HEK293 (cell line): ENCODE data around the gene TMEM174.
A peak's percentile ranks its signal among the peaks of the same experiment; 100 is the strongest.

ENCODE experiments used
- FEZF1 ChIP-seq: fragments of 450-650 bp; formaldehyde crosslinking; IDR thresholded peaks from 2 replicates; pipeline ENCODE4 v1.5.1; 2016; ENCODE audit warnings: missing biosample characterization, missing genetic modification characterization
- HOXD13 ChIP-seq: sonication (generic); formaldehyde crosslinking; IDR thresholded peaks from 2 replicates; pipeline ENCODE4 v1.8.0; 2022; ENCODE audit warnings: missing genetic modification reagents, borderline replicate concordance
- OSR2 ChIP-seq: fragments of 450-650 bp; formaldehyde crosslinking; IDR thresholded peaks from 2 replicates; pipeline ENCODE4 v1.5.1; 2016; ENCODE audit warnings: missing biosample characterization, missing genetic modification characterization
- SCRT2 ChIP-seq: fragments of 450-650 bp; formaldehyde crosslinking; IDR thresholded peaks from 2 replicates; pipeline ENCODE4 v1.5.1; 2016; ENCODE audit warnings: missing biosample characterization, missing genetic modification characterization
- ZBTB17 ChIP-seq: fragments of 450-650 bp; formaldehyde crosslinking; IDR thresholded peaks from 2 replicates; pipeline ENCODE4 v1.5.1; 2016; ENCODE audit warnings: missing biosample characterization, missing genetic modification characterization
- ZNF112 ChIP-seq: fragments of 450-650 bp; formaldehyde crosslinking; IDR thresholded peaks from 2 replicates; pipeline ENCODE4 v1.5.0; 2017; ENCODE audit warnings: missing biosample characterization, missing genetic modification characterization
- ZNF133 ChIP-seq: fragments of 450-650 bp; formaldehyde crosslinking; IDR thresholded peaks from 2 replicates; pipeline ENCODE4 v1.5.1; 2016; ENCODE audit warnings: missing biosample characterization, missing genetic modification characterization
- ZNF175 ChIP-seq: fragments of 450-650 bp; formaldehyde crosslinking; IDR thresholded peaks from 2 replicates; pipeline ENCODE4 v1.5.1; 2016; ENCODE audit warnings: missing biosample characterization, missing genetic modification characterization
- ZNF18 ChIP-seq: fragments of 450-650 bp; formaldehyde crosslinking; IDR thresholded peaks from 2 replicates; pipeline ENCODE4 v1.5.1; 2016; ENCODE audit warnings: missing biosample characterization, missing genetic modification characterization
- ZNF202 ChIP-seq: fragments of 450-650 bp; formaldehyde crosslinking; IDR thresholded peaks from 2 replicates; pipeline ENCODE4 v1.5.1; 2016; ENCODE audit warnings: missing biosample characterization, missing genetic modification characterization, borderline replicate concordance
- ZNF354C ChIP-seq: fragments of 450-650 bp; formaldehyde crosslinking; IDR thresholded peaks from 2 replicates; pipeline ENCODE4 v1.5.1; 2016; ENCODE audit warnings: missing biosample characterization, missing genetic modification characterization, low read depth, borderline replicate concordance
- ZNF366 ChIP-seq: fragments of 450-650 bp; formaldehyde crosslinking; conservative IDR thresholded peaks from 2 replicates; pipeline ENCODE4 v1.5.1; 2016; ENCODE audit warnings: missing biosample characterization, missing genetic modification characterization
- ZNF391 ChIP-seq: fragments of 450-650 bp; formaldehyde crosslinking; IDR thresholded peaks from 2 replicates; pipeline ENCODE4 v1.5.1; 2016; ENCODE audit warnings: low read depth, missing biosample characterization, missing genetic modification characterization, borderline replicate concordance
- ZNF426 ChIP-seq: fragments of 450-650 bp; formaldehyde crosslinking; IDR thresholded peaks from 2 replicates; pipeline ENCODE4 v1.5.1; 2017; ENCODE audit warnings: missing biosample characterization, missing genetic modification characterization, mild to moderate bottlenecking, inconsistent platforms, moderate library complexity
- ZNF473 ChIP-seq: fragments of 450-650 bp; formaldehyde crosslinking; IDR thresholded peaks from 2 replicates; pipeline ENCODE4 v1.5.1; 2017; ENCODE audit warnings: missing biosample characterization, missing genetic modification characterization
- ZNF513 ChIP-seq: fragments of 450-650 bp; IDR thresholded peaks from 2 replicates; pipeline ENCODE4 v1.5.1; 2018; ENCODE audit warnings: missing biosample characterization, missing genetic modification characterization
- ZNF521 ChIP-seq: fragments of 450-650 bp; formaldehyde crosslinking; IDR thresholded peaks from 2 replicates; pipeline ENCODE4 v1.5.1; 2017; ENCODE audit warnings: missing biosample characterization, mild to moderate bottlenecking, missing genetic modification characterization
- ZNF530 ChIP-seq: fragments of 450-650 bp; formaldehyde crosslinking; IDR thresholded peaks from 2 replicates; pipeline ENCODE4 v1.5.1; 2016; ENCODE audit warnings: low read depth, missing biosample characterization, missing genetic modification characterization
- ZNF544 ChIP-seq: fragments of 450-650 bp; formaldehyde crosslinking; IDR thresholded peaks from 2 replicates; pipeline ENCODE4 v1.5.0; 2017; ENCODE audit warnings: missing biosample characterization, missing genetic modification characterization
- ZNF610 ChIP-seq: fragments of 450-650 bp; formaldehyde crosslinking; IDR thresholded peaks from 2 replicates; pipeline ENCODE4 v1.5.1; 2016; ENCODE audit warnings: missing biosample characterization, missing genetic modification characterization, borderline replicate concordance
- ZNF623 ChIP-seq: fragments of 450-650 bp; formaldehyde crosslinking; IDR thresholded peaks from 2 replicates; pipeline ENCODE4 v1.5.1; 2016; ENCODE audit warnings: missing biosample characterization, missing genetic modification characterization
- ZNF664 ChIP-seq: fragments of 450-650 bp; formaldehyde crosslinking; IDR thresholded peaks from 2 replicates; pipeline ENCODE4 v1.5.1; 2016; ENCODE audit warnings: missing biosample characterization, missing genetic modification characterization
- ZNF707 ChIP-seq: fragments of 450-650 bp; formaldehyde crosslinking; IDR thresholded peaks from 2 replicates; pipeline ENCODE4 v1.5.1; 2016; ENCODE audit warnings: missing biosample characterization, missing genetic modification characterization
- ZNF776 ChIP-seq: fragments of 450-650 bp; formaldehyde crosslinking; IDR thresholded peaks from 2 replicates; pipeline ENCODE4 v1.5.0; 2017; ENCODE audit warnings: missing biosample characterization, missing genetic modification characterization, borderline replicate concordance
- ZSCAN18 ChIP-seq: fragments of 450-650 bp; formaldehyde crosslinking; IDR thresholded peaks from 2 replicates; pipeline ENCODE4 v1.5.1; 2016; ENCODE audit warnings: missing biosample characterization, missing genetic modification characterization
- ZSCAN5A ChIP-seq: fragments of 450-650 bp; formaldehyde crosslinking; IDR thresholded peaks from 2 replicates; pipeline ENCODE4 v1.5.1; 2016; ENCODE audit warnings: missing biosample characterization, missing genetic modification characterization
- TF ChIP-seq, protein P1 (sequence below): fragments of 450-650 bp; formaldehyde crosslinking; IDR thresholded peaks from 2 replicates; pipeline ENCODE4 v1.5.1; 2016; ENCODE audit warnings: missing biosample characterization, missing genetic modification characterization
- TF ChIP-seq, protein P2 (sequence below): fragments of 450-650 bp; formaldehyde crosslinking; IDR thresholded peaks from 2 replicates; pipeline ENCODE4; 2016; ENCODE audit warnings: missing biosample characterization, missing genetic modification characterization
- TF ChIP-seq, protein P3 (sequence below): fragments of 450-650 bp; formaldehyde crosslinking; IDR thresholded peaks from 2 replicates; pipeline ENCODE4 v1.5.1; 2017; ENCODE audit warnings: missing biosample characterization, mild to moderate bottlenecking, missing genetic modification characterization, moderate library complexity
- TF ChIP-seq, protein P4 (sequence below): fragments of 450-650 bp; formaldehyde crosslinking; optimal IDR thresholded peaks from 2 replicates; pipeline ENCODE3; 2016; ENCODE audit warnings: missing biosample characterization, mild to moderate bottlenecking, missing genetic modification characterization

TMEM174 gene

GRCh38 chr5:73204733-73205132 lies 31.7 kb downstream of the TMEM174 start (continued):
- no peak for TF ChIP-seq SCRT2
- no peak for TF ChIP-seq ZNF664
- no peak for TF ChIP-seq ZNF530 (tag by site-specific recombination)
- TF ChIP-seq ZNF366 (tag by site-specific recombination): no peak
- no peak for TF ChIP-seq ZNF707
- TF ChIP-seq, protein P1, sequence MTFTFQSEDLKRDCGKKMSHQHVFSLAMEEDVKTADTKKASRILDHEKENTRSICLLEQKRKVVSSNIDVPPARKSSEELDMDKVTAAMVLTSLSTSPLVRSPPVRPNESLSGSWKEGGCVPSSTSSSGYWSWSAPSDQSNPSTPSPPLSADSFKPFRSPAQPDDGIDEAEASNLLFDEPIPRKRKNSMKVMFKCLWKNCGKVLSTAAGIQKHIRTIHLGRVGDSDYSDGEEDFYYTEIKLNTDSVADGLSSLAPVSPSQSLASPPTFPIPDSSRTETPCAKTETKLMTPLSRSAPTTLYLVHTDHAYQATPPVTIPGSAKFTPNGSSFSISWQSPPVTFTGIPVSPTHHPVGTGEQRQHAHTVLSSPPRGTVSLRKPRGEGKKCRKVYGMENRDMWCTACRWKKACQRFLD: no peak
- TF ChIP-seq ZNF610 (tag by site-specific recombination): no peak
- TF ChIP-seq HOXD13 (CRISPR knock-in tag): no peak
- TF ChIP-seq ZBTB17: no peak
- no peak for TF ChIP-seq OSR2 (tag by site-specific recombination)
- TF ChIP-seq ZNF354C: no peak
- TF ChIP-seq ZNF133 (tag by site-specific recombination): 0 out of 2 replicates have a peak, but pooled peaks have one; percentile 26
- TF ChIP-seq ZNF776 (tag by site-specific recombination): 0 out of 2 replicates have a peak, but pooled peaks have one; percentile 41
- TF ChIP-seq, protein P2, sequence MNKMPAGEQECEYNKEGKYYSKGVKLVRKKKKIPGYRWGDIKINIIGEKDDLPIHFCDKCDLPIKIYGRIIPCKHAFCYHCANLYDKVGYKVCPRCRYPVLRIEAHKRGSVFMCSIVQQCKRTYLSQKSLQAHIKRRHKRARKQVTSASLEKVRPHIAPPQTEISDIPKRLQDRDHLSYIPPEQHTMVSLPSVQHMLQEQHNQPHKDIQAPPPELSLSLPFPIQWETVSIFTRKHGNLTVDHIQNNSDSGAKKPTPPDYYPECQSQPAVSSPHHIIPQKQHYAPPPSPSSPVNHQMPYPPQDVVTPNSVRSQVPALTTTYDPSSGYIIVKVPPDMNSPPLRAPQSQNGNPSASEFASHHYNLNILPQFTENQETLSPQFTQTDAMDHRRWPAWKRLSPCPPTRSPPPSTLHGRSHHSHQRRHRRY (tag by site-specific recombination): 0 out of 2 replicates have a peak, but pooled peaks have one; percentile 16
- no peak for TF ChIP-seq ZNF202 (tag by site-specific recombination)
- TF ChIP-seq ZNF521 (tag by site-specific recombination): no peak
- TF ChIP-seq FEZF1 (tag by site-specific recombination): no peak
- TF ChIP-seq ZNF623 (tag by site-specific recombination): no peak
- 0 out of 2 replicates have a peak, but pooled peaks have one; percentile 56 for TF ChIP-seq ZNF473 (tag by site-specific recombination)
- TF ChIP-seq ZNF112: no peak
- TF ChIP-seq ZNF426: no peak
- no peak for TF ChIP-seq ZNF513
- no peak for TF ChIP-seq ZSCAN18 (tag by site-specific recombination)
- no peak for TF ChIP-seq ZNF175 (tag by site-specific recombination)
- no peak for TF ChIP-seq ZNF18 (tag by site-specific recombination)
- TF ChIP-seq, protein P3, sequence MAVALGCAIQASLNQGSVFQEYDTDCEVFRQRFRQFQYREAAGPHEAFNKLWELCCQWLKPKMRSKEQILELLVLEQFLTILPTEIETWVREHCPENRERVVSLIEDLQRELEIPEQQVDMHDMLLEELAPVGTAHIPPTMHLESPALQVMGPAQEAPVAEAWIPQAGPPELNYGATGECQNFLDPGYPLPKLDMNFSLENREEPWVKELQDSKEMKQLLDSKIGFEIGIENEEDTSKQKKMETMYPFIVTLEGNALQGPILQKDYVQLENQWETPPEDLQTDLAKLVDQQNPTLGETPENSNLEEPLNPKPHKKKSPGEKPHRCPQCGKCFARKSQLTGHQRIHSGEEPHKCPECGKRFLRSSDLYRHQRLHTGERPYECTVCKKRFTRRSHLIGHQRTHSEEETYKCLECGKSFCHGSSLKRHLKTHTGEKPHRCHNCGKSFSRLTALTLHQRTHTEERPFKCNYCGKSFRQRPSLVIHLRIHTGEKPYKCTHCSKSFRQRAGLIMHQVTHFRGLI (tag by site-specific recombination): no peak
- TF ChIP-seq, protein P4, sequence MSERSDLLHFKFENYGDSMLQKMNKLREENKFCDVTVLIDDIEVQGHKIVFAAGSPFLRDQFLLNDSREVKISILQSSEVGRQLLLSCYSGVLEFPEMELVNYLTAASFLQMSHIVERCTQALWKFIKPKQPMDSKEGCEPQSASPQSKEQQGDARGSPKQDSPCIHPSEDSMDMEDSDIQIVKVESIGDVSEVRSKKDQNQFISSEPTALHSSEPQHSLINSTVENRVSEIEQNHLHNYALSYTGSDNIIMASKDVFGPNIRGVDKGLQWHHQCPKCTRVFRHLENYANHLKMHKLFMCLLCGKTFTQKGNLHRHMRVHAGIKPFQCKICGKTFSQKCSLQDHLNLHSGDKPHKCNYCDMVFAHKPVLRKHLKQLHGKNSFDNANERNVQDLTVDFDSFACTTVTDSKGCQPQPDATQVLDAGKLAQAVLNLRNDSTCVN (tag by site-specific recombination): no peak
- no peak for TF ChIP-seq ZNF544 (tag by site-specific recombination)
- TF ChIP-seq ZSCAN5A (tag by site-specific recombination): no peak
- no peak for TF ChIP-seq ZNF391
